DND-41 (cell line): ENCODE results near the gene GRAPL.
"Not testable (repeated sequence)": the region's sequence is repeated elsewhere in the genome, so short reads cannot be mapped to it uniquely, and the experiment has no call there.

Source experiments
- ATAC-seq: fragments of 200-7000 bp; cut with Tn5 transposase; 3 replicates; pipeline ENCODE4 v1.9.1; 2021; ENCODE audit warnings: low read depth; ENCODE audit not compliant: insufficient read depth
- DNase-seq: peaks from one replicate; pipeline ENCODE4 v3.0.0-alpha.2; 2020
- H2AFZ ChIP-seq: 2 replicates; pipeline ENCODE4 v1.6.0; 2012; ENCODE audit warnings: low read depth, low read length
- H3K27ac ChIP-seq: 2 replicates; pipeline ENCODE4 v1.5.1; 2012; ENCODE audit warnings: low read length, inconsistent platforms
- H3K27me3 ChIP-seq: fragments of 200-600 bp; sonication (generic); 2 replicates; pipeline ENCODE4 v1.6.0; 2012; ENCODE audit warnings: low read length, mild to moderate bottlenecking, inconsistent platforms; ENCODE audit not compliant: insufficient read depth, poor library complexity
- H3K36me3 ChIP-seq: 2 replicates; pipeline ENCODE4 v1.5.1; 2012; ENCODE audit warnings: low read length, inconsistent platforms; ENCODE audit not compliant: insufficient read depth
- H3K4me1 ChIP-seq: 2 replicates; pipeline ENCODE4 v1.5.1; 2012; ENCODE audit warnings: mild to moderate bottlenecking, low read length; ENCODE audit not compliant: insufficient read depth
- H3K4me2 ChIP-seq: 2 replicates; pipeline ENCODE4 v1.6.0; 2012; ENCODE audit warnings: mild to moderate bottlenecking, moderate library complexity, low read length, inconsistent platforms; ENCODE audit not compliant: insufficient read depth
- H3K4me3 ChIP-seq, 2 experiments: fragments of 200-600 bp in 1 of 2; shearing (Covaris generic) in 1 of 2; 2 replicates each; pipeline ENCODE4 v1.5.1; 2012 to 2016; ENCODE audit warnings: inconsistent platforms in 2 of 2, low read length in 2 of 2, mild to moderate bottlenecking in 2 of 2, low read depth in 1 of 2, moderate library complexity in 1 of 2
- H3K79me2 ChIP-seq: 2 replicates; pipeline ENCODE4 v1.6.0; 2012; ENCODE audit warnings: low read length, inconsistent platforms; ENCODE audit not compliant: insufficient read depth
- H3K9ac ChIP-seq: 2 replicates; pipeline ENCODE4 v1.6.0; 2012; ENCODE audit warnings: low read depth, mild to moderate bottlenecking, inconsistent platforms, low read length, moderate library complexity
- H3K9me3 ChIP-seq: 2 replicates; pipeline ENCODE4 v1.5.1; 2012; ENCODE audit warnings: low read length, moderate library complexity, mild to moderate bottlenecking, inconsistent platforms; ENCODE audit not compliant: insufficient read depth, severe bottlenecking
- H4K20me1 ChIP-seq: 2 replicates; pipeline ENCODE4 v1.6.0; 2012; ENCODE audit warnings: low read length; ENCODE audit not compliant: insufficient read depth

Gene GRAPL

GRCh38 chr17:19127148-19127980 lies at the start of gene GRAPL:
Gene GRAPL (plus strand): TSS chr17:19127589. CDS start chr17:19127620, 31 bp downstream.
- not testable (repeated sequence) for H4K20me1 ChIP-seq, H3K36me3 ChIP-seq, H3K79me2 ChIP-seq, DNase-seq, H3K4me1 ChIP-seq, H3K27me3 ChIP-seq, H3K9ac ChIP-seq, H3K9me3 ChIP-seq, H2AFZ ChIP-seq, H3K4me2 ChIP-seq, H3K27ac ChIP-seq, H3K4me3 ChIP-seq
- peak; percentile 98 for ATAC-seq

- DNase-seq, H3K4me2 ChIP-seq, H3K79me2 ChIP-seq, H4K20me1 ChIP-seq, H3K27ac ChIP-seq, H3K27me3 ChIP-seq, H3K4me3 ChIP-seq, H2AFZ ChIP-seq, H3K9me3 ChIP-seq, H3K9ac ChIP-seq, H3K36me3 ChIP-seq, ATAC-seq, H3K4me1 ChIP-seq: not testable (repeated sequence)
These were observed 38.3 kb upstream of the GRAPL start for GRCh38 chr17:19088804-19089685.

GRCh38 chr17:19090058-19090772 lies 37.2 kb upstream of the GRAPL start:
- H4K20me1 ChIP-seq, H3K36me3 ChIP-seq, H3K9ac ChIP-seq, H3K79me2 ChIP-seq, H3K27me3 ChIP-seq, H3K27ac ChIP-seq, DNase-seq, H3K9me3 ChIP-seq, H2AFZ ChIP-seq, H3K4me1 ChIP-seq, H3K4me2 ChIP-seq, H3K4me3 ChIP-seq: not testable (repeated sequence)
- ATAC-seq = peak; percentile 93

- H3K9me3 ChIP-seq, H3K79me2 ChIP-seq, H3K27ac ChIP-seq, H4K20me1 ChIP-seq, H3K4me3 ChIP-seq, H2AFZ ChIP-seq, H3K4me2 ChIP-seq, DNase-seq, ATAC-seq, H3K36me3 ChIP-seq, H3K4me1 ChIP-seq, H3K9ac ChIP-seq, H3K27me3 ChIP-seq: not testable (repeated sequence)
These were observed 34.4 kb upstream of the GRAPL start for GRCh38 chr17:19092737-19093683.

- H3K4me2 ChIP-seq, H3K27ac ChIP-seq, DNase-seq, H3K27me3 ChIP-seq, H3K9me3 ChIP-seq, H3K4me1 ChIP-seq, H2AFZ ChIP-seq, H3K79me2 ChIP-seq, H3K36me3 ChIP-seq, H3K4me3 ChIP-seq, ATAC-seq, H3K9ac ChIP-seq, H4K20me1 ChIP-seq: not testable (repeated sequence)
These were observed 33.5 kb upstream of the GRAPL start for GRCh38 chr17:19093684-19094438.

- not testable (repeated sequence) for H3K36me3 ChIP-seq, H3K9ac ChIP-seq, H4K20me1 ChIP-seq, DNase-seq, H3K79me2 ChIP-seq, H3K4me3 ChIP-seq, H2AFZ ChIP-seq, H3K9me3 ChIP-seq, H3K4me2 ChIP-seq, H3K4me1 ChIP-seq, H3K27me3 ChIP-seq, H3K27ac ChIP-seq, ATAC-seq
These were observed 18.9 kb upstream of the GRAPL start for GRCh38 chr17:19108517-19108916.
